Globus pallidus (tissue), 1 donor: ENCODE measurements around the gene GPX8.
A peak's percentile ranks its signal among the peaks of the same experiment; 100 is the strongest.

Source experiments
- DNase-seq: peaks from one replicate; pipeline ENCODE4 v3.0.0-alpha.2; 2015; ENCODE audit warnings: low spot score

GPX8 gene, protein sequence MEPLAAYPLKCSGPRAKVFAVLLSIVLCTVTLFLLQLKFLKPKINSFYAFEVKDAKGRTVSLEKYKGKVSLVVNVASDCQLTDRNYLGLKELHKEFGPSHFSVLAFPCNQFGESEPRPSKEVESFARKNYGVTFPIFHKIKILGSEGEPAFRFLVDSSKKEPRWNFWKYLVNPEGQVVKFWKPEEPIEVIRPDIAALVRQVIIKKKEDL

DNA sequence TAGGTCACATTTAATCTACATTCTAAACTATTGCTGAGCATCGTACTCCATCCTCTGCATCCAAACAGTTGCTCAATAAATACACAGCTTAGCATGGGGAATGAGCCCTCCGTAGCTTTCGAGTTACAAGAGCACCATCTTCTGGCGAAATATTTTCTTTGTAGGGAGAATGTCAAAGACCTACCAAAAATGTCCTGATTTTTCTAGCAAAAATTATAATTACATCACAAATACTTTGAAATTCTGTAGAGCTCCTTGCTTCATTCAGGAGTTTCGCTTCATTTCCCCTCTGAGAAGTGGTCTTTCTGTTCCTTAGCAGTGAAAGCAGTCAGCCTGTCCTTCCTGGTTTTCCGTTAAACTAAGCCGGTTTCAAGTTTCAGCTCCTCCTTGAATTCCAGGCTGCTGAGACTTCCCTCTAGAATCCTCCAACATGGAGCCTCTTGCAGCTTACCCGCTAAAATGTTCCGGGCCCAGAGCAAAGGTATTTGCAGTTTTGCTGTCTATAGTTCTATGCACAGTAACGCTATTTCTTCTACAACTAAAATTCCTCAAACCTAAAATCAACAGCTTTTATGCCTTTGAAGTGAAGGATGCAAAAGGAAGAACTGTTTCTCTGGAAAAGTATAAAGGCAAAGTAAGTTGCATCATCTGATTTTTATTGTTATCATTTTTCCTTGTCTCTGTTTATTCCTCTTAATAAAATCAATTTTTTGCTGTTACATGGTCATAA lies at the start of gene GPX8:
GPX8 (plus strand) TSS at position 409 of the 730 bp plus-strand sequence; CDS start at position 431, 22 bp downstream.
- DNase-seq: no peak

DNA sequence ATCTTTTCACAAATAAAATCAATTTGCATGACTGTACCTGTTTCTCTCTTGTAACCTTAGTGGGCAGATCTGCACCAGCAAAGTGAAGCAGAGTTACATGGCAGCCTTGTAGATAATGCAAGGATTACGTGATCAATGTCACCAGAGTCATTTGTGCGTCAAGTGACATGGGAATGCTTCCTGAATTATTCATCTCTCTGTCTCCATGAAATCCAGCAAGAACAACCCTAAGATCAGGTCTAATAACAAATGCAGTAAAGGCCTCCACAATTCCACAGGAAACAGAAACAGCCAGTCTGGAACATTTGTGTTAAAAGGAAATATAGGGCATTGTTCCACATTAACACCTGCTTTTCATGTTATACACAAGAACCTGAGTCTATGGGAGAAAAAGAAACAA lies 49.8 kb upstream of the GPX8 start:
- no peak for DNase-seq

DNA sequence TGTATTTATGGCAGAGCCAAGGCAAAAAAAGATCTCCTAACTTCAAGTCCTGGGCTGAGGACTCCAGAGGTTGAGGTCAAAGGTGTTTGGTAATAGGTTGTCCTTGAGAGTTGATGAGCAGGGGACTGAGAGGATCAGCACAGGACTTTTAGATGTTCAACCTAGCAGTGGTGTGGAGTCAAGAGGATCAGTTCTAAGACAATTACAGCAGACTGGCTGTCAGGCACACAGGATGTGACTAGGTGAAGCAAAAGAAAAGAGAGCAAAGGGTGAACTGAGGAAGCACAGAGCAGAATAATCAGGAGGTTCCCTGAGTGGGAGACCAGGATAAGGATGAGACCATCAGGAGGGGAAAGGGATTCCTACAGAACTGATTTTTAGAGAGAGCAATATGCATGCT lies 46.6 kb upstream of the GPX8 start:
- no peak for DNase-seq

DNA sequence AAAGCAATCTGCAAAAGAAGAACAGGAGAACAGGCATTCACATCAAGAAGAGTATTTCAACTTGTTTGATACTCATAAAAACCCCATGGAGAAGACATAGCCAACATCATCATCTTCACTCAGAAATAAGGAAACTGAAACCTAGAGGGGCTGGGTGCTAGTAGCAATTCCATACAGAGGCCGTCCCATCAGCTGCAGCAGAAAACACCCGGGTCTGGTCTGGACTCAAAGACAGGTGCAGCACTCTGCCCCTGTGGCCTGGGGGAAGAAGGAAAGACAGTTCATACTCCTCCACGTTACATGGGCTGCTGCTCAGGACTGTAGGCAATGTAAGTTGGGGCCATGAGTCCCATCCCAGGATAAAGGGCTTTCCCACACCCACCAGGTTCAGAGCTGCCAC lies 45.9 kb upstream of the GPX8 start:
- DNase-seq: no peak

DNA sequence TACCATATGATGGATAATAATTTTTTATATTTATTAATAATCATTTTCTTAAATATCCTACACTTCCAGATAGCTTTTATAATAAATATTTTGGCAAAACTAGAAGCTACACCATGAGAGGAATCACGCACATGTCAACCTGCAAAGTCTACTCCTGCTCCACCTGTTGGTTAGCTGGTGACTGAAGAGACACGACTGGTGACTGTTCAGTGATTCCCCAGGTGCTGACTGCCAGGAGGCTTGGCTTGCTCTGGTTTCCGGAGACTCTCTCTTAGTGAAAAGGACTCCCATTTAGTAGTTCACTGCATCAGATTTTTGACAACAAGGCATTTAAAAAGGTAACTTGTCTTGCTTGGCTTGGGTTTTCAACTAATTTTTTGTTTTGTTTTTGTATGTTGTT lies 36.6 kb upstream of the GPX8 start:
- DNase-seq: no peak

DNA sequence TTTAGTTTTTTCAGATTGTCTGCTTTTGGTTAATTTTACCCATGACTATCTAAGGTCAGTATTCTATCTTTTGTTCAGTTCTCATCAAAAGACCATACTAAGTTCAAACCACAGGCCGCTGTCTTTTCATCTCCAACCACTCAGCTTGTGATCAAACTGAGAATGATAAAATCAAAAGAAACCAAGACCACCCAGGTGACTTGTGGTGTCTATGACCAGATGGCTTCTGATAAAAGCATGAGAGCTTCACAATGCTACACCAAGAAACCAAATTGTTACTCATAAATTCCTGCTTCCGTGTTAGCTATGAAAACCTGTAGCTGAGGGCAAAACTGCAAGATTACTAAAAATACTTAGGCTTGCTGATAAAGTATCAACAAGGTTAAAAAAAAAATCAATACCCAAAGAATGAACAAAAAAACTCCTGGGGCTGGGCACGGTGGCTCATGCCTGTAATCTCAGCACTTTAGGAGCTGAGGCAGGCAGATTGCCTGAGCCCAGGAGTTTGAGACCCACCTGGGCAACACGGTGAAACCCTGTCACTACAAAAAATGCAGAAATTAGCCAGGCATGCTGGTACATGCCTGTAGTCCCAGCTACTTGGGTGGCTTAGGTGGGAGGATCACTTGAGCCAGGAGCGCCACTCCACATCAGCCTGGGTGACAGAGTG lies 25.8 kb upstream of the GPX8 start:
- no peak for DNase-seq

DNA sequence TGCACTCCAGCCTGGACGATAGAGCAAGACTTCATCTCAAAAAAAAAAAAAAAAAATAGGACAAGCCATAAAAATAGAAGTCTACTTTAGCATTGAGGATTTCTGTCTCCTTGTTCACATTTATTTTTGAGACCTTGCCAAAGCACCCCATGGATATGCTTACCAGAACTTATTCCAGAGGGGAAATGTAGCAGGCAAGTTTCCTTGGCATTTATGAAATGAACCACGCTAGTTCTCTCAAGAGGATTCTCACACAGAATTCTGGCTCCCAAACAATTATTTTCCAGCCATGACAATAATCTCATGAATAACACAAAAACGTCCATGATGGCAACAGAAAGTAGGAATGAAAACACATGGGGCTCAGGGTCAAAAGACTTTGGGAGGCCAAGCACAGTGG lies 23.4 kb upstream of the GPX8 start:
- DNase-seq: no peak

DNA sequence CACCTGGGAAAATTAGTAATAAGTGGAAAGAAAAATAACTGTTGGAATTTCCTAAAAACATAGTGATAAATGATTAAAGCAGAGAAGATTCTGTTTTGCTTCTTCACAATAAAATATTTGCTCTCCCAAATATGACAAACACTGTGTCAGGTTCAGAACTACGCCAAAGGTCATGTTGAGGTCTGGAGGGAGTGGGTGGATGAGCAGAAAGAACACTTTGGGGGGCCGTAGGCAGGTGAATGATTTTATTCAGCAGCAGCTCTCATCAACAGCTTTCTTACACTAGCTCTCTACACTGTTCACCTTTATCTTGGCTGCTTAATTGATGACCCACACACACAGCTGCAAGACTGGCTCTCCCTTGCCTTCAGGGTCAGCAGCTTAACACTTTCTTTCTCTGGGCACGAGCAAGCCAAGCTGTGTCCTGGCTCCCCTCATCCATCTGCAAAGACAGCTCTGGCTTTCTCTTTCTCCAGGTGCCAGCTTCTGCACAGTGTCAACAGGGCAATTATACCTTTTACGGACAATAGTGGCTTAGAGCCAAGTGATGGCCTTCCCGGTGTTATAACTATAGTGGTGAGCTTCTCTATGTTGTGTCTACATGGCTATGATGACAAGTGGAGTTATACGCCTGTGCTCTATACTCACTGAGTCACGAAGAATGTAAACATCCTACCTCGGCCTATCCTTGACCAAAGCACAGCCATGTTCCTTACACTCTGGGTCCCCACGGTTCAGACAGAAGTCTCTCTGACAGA lies 18.9 kb upstream of the GPX8 start:
- no peak for DNase-seq

DNA sequence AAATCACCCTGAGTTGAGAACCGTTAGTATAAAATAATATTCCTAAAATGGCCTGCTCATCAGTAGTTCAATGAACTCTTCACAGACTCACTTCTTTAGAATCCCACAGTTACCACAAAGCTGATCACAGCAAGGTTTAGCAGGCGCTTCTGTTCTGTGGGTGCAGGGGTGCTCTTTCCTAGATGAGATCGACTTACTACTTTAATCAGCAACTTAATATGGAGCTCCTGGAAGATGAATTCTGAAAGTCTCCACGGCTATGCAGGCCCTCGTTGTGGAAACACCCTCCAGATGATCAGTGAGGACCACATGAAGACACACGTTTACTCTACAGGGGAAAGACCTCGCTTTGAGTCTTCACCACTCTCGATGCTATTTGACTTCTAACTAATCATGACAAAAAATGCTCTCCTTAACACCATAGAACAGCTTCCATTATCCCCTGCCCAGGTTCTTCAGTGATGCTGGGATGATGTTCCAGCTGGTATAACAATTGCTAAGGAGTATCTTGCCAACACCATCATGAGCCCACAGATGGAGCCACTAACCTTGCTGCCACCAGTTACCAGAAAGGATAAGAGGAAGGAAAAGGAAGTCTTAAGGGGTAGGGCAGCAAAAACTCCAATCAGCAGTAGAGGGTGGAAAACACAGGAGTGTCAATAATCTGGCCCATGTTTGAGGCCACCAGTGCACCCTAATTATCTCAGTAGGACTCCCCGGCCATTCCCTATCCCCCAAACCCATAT lies 17.9 kb upstream of the GPX8 start:
- DNase-seq: no peak

DNA sequence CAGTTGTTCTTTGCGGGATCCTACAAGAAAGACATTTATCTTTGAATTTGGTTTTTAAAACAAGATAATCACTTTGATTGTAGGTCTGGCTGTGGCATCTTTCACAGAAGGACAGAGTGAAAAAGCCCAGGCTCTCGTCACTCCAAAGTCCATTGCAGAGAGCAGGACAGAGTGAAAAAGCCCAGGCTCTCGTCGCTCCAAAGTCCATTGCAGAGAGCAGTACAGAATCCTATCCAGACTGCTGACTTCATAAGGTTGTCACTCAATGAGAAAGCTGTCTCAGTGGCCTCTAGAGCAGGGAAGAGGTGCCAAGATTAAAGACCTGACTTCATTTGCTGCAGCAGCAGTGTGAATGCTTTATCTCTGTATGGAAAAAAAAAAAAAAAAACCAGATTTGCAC lies 16.3 kb upstream of the GPX8 start:
- no peak for DNase-seq

DNA sequence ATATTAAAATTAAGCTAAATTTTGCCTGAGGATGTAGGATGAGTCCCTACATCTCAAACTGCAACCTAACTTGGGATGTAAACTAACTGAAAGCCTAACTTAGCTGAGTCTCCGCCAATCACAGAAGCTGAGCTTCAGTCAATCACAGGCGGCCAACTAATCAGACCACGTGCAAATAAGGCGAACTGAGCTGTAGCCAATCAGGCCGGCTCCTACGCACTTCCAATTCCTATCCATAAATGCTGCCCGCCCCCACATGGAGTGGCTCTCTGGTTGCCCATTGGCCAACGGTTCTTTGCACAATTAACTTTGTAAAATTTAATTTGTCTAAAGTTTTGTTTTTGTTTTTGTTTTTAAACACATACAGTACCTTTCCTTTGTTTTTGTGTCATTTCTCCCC lies 13.9 kb upstream of the GPX8 start:
- DNase-seq: no peak

DNA sequence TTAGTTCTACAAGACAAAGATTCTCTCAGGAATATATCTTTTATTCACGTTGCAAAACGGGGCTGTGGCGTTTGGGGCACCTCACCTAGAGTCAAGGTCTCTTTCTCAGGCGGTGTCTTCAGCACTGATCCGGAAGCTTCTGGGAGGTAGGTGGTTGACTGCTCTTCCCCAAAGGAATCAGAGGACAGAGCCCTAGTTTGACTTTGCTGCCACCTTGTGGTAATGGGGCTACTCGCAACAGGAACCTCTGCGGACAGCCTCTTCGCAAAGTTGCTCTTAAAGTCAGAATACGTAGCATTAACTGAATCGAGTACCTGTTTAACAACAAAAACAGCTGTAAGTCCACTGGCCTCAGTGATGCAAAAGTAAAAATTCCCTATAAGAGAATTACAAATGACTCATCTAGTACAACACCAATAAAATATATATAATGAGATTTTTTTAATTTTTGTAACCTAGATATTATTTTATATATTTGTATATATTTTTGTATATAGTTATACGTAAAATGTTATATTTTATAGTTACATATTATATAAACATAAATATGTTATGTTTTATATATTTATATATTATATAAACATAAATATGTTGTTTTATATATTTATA lies 13.3 kb upstream of the GPX8 start:
- DNase-seq: peak; percentile 73

DNA sequence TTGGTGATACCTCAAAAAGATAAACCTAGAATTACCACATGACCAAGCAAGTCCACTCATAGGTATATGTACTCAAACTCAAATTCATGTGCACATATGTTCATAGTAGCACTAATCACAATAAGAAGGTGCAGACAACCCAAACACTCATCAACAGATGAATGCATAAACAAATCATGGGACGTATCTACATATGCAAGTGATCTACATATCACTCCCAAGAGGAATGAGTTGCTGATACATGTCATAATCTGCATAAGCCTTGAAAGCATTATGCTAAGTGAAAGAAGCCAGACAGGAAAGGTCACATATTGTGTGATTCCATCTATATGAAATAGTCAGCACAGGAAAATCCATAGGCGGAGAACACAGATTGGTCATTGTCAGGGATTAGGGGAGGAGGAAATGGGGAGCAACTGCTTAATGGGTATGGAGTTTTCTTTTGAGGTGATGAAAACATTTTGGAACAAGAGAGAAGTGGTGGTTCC lies 10.6 kb upstream of the GPX8 start:
- no peak for DNase-seq

DNA sequence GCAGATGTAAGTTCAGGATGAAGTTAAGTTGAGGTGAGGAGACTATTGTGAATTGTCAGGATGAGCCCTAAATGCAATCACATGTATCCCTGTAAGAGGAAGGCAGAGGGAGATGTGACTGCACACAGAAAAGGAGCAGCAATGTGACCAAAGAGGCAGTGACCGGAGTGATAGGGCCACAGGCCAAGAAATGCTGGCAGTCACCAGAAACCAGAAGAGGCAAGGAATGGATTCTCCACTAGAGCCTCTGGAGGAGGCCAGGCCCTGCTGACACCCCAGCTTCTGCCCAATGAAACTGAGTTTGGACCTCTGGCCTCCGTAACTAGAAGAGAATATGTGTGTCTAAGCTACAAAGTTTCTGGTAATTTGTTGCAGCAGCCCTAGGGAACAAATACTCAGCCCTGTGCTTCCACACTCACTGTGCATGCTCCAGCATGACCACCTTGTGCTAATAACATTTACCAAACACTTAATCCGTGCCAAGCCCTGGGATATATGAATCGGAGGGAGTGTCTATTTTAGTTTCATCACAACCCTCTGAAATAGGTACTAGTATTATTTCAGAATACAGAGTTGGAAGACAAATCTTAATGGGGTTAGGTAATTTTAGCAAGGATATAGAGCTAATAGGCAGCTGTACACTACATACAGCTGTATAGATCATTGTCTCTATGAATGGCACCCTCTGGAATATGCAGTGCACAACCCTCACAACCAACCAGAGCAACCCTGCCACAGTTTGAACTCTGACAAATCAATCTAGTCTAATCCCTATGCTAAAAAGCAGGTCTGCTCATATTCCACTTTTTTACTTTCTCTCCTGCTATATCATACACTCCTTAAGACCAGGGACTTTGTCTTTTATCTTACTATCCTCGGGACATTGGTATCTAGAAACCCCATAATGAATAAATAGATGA lies 7.8 kb upstream of the GPX8 start:
- DNase-seq: no peak

DNA sequence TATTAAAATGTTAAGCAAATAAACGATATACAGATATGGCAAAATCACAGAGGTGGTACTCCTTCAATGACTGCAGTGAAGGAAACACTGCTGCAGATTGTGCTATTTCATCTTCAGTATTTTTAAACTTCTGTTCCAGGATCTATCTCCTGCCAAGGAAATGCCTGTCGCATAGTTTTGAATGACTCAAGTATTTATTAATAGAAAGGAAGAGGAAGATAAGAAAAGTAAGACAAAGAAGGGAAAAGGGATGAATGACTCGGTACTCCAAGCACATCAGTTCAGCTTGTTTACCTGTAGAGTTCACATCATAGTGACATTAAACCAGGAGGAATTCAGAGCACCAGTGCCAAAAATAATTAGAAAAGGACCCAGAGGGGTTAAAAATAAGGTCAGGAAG lies 5.1 kb upstream of the GPX8 start:
- no peak for DNase-seq

DNA sequence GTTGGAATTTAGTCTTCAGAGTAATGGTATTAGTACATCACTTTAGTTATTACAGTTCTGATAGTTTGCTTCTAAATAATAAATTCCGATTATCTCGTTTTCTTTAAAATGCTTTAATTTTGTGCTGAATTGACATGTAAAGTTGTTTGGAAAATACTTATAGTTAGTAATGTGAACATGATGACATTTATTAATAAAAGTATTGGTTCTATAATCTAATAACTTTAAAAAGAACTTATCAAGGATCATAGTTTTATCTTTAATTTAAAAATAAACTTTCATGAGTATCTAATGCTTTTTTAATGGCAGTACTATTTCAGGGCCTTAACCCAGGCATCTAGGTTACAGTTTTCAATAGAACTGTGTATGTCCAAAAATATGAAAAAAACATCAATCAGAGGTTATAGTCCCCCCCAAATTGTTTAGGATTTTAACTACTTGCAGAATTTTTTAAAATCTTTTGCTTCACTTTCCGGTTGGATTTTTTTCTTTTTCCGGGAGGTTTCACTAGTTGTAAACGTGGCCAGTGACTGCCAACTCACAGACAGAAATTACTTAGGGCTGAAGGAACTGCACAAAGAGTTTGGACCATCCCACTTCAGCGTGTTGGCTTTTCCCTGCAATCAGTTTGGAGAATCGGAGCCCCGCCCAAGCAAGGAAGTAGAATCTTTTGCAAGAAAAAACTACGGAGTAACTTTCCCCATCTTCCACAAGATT lies 680 bp downstream of the GPX8 start:
- no peak for DNase-seq

DNA sequence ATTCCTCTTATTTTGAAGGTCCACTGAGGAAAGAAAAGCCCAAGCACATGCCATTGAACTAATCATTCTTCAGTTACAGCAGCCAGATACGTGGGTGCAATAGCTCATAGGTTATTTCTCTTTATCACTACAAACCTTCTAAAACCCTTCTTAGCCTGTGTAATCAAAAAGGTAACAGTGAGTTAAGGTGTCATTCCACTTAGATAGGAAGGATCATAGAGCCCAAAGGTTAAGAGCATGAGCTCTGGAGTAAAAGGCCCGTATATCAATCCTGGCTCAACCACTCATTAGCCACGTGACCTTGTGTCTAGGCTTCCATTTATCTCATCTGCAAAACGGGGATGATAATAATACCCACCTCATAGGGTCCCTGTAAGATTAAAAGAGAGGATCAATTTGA lies 2.7 kb downstream of the GPX8 start:
- no peak for DNase-seq

DNA sequence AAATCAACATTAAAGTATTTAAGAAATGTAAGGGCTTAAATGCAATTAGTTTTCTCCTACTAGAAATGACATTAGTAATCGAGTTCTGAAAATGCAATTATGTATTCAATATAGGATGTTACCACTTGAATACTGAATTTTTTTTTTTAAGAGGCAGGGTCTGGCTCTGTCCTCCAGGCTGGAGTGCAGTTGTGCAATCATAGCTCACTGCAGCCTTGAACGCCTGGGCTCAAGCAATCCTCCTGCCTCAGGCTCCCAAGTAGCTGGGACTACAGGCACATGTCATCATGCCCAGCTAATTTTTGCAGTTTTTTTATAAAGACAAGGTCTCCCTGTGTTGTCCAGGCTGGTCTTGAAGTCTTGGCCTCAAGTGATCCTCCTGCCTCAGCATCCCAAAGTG lies 11.5 kb downstream of the GPX8 start:
- no peak for DNase-seq

DNA sequence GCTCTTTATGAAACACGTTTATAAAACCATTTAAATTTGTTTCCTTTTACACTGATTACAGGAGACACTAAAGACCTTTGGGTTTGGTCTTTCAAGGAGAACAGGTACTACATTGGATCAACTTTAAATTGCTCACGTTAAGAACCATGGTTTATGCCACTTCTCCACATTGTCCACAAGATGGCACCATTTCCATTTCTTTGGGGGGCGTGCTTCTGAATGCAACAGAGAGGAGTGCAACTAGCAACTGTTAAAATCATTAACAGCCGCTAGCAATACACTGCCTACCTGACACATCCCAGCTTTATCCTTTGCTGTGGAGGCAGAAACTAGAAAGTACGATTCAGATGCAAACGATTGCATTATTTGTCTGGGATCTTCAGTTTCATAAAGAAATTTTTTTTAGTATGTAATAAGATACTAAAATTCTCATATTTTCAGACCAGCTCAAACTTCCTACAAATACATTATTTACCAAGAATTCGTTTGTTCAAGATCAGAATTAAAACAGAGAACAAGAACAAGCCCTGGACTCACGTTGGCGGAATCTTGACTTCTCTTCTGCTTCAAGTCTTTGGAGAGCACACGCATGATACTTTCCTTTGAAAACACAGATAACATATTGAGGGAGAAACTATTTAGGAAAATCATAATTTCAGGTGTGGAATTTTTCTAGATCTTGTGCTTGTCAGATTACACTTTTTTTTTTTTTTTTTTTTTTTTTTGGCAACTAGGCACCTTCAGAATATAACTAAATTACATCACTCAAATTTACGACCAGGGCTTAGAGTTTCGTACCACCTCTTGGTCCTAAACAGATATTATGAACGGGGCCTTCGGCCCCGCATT lies 12.3 kb downstream of the GPX8 start:
- peak; percentile 77 for DNase-seq
